Right lobe of liver (tissue), 6 donors: ENCODE results near the gene SMCO1. TPM values are rescaled to one million over a fixed set of nuclear protein-coding genes. Genes with fewer than 3 reads are reported as not detected.
"Not testable (repeated sequence)": the region's sequence is repeated elsewhere in the genome, so short reads cannot be mapped to it uniquely, and the experiment has no call there.

Experiments
- ATAC-seq, 4 donors: fragments of 200-7000 bp; cut with Tn5 transposase; one replicate each; pipeline ENCODE4 v1.9.1; 2020; ENCODE audit warnings: mild to moderate bottlenecking in 4 of 4, moderate library complexity in 4 of 4
- DNase-seq, 3 donors: peaks; one replicate each; pipeline ENCODE4 v3.0.0-alpha.2; 2020
- H3K27ac ChIP-seq, 3 donors: fragments of 200-600 bp; one replicate each; pipeline ENCODE4 v1.8.0; 2022
- H3K27me3 ChIP-seq, 2 donors: fragments of 200-600 bp; one replicate each; pipeline ENCODE4 v1.8.0; 2022
- H3K36me3 ChIP-seq, 4 donors: fragments of 200-600 bp; sonication (generic) in 1 of 4; one replicate each; pipeline versions ENCODE4 v1.5.1 to v1.8.0; 2017 to 2022; ENCODE audit warnings: control low read depth in 1 of 4
- H3K4me1 ChIP-seq, 4 donors: fragments of 200-600 bp; sonication (generic) in 1 of 4; one replicate each; pipeline versions ENCODE4 v1.5.1 to v1.8.0; 2017 to 2022; ENCODE audit warnings: control low read depth in 1 of 4
- H3K4me3 ChIP-seq, 3 donors: fragments of 200-600 bp; one replicate each; pipeline ENCODE4 v1.8.0; 2022
- H3K9me3 ChIP-seq, 4 donors: fragments of 200-600 bp; sonication (generic) in 1 of 4; one replicate each; pipeline versions ENCODE4 v1.5.1 to v1.8.0; 2017 to 2022; ENCODE audit warnings: control low read depth in 1 of 4
- POLR2A ChIP-seq: fragments of 450-650 bp; IDR thresholded peaks from one replicate; pipeline ENCODE4 v1.6.1; 2017; ENCODE audit warnings: antibody characterized with exemption, mild to moderate bottlenecking
- whole genome bisulfite sequencing: methylation state at CpG from one replicate; pipeline ENCODE4 v1.1.6; 2018; ENCODE audit warnings: low coverage, low lambda C conversion rate; ENCODE audit not compliant: insufficient coverage; ENCODE audit errors: missing lambda C conversion rate; 5-methylcytosine and 5-hydroxymethylcytosine counted together
- intact Hi-C, 2 donors: fragments of 100-400 bp; cut with DNase I; formaldehyde crosslinking; loops; one replicate each; pipeline versions ENCODE4 v1.11.2 to v1.14.1; 2022
- total RNA-seq, 6 experiments: library from RNA; depleted of rRNA in 2 of 6; stranded (reverse); fragments of >200 nt in 2 of 6; fragmentation: NEBNext Ultra II Directional in 3 of 6; extraction: Animal tissue kit (Norgen Biotek cat#: 25700) in 3 of 6; gene quantifications; one replicate each; pipeline versions ENCODE4 v1.1.0 to v1.2.4, GENCODE V29; 2016 to 2023
- TF ChIP-seq, protein P1 (sequence below), 4 donors: fragments of 200-600 bp in 3 of 4; fragments of 450-650 bp in 1 of 4; IDR thresholded peaks; one replicate each; pipeline versions ENCODE4 v1.5.1 to v1.8.0; 2016 to 2022; ENCODE audit warnings: antibody characterized with exemption in 4 of 4, mild to moderate bottlenecking in 2 of 4
- donor health status: DM: no; HTN: yes; CAD: no.
- donor health status: DM: no; HTN: no; CAD: no.
- donor health status: DM: no; HTN: no; CAD: no.
- donor health status: DM: no; HTN: yes; CAD: no.
- donor health status: DM: no; HTN: yes; CAD: no.

SMCO1 gene
- total RNA-seq, 6 experiments from 2014 or later: not detected

DNA sequence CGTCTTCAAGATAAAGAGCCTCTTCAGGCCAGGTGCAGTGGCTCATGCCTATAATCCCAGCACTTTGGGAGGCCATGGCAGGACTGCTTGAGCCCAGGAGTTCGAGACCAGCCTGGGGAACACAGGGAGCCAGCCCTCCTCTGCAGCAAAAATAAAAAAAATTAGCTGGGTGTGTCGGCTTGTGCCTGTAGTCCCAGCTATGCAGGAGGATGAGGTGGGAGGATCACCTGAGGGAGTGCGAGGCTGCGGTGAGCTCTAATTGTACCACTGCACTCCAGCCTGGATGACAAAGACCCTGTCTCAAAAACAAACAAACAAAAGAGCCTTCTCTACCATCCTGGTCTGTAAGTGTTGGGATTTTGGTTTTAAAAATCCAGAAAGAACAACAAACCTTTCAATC lies 42.1 kb upstream of the SMCO1 start:
- no peaks in the 10 kb centered on the region for H3K9me3 ChIP-seq
- no peak for ATAC-seq
- H3K27me3 ChIP-seq: no peaks in the 10 kb centered on the region
- no peak for DNase-seq
- H3K27ac ChIP-seq: no peak overlapping the region
- H3K36me3 ChIP-seq: peaks cover 0 to 7% (median 1%) of the 10 kb centered on the region in 4 donors
- no peaks in the 10 kb centered on the region for H3K4me1 ChIP-seq
- TF ChIP-seq, protein P1, sequence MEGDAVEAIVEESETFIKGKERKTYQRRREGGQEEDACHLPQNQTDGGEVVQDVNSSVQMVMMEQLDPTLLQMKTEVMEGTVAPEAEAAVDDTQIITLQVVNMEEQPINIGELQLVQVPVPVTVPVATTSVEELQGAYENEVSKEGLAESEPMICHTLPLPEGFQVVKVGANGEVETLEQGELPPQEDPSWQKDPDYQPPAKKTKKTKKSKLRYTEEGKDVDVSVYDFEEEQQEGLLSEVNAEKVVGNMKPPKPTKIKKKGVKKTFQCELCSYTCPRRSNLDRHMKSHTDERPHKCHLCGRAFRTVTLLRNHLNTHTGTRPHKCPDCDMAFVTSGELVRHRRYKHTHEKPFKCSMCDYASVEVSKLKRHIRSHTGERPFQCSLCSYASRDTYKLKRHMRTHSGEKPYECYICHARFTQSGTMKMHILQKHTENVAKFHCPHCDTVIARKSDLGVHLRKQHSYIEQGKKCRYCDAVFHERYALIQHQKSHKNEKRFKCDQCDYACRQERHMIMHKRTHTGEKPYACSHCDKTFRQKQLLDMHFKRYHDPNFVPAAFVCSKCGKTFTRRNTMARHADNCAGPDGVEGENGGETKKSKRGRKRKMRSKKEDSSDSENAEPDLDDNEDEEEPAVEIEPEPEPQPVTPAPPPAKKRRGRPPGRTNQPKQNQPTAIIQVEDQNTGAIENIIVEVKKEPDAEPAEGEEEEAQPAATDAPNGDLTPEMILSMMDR (IDR thresholded peaks at IDR 0.05): no peak
- WGBS: 96% methylated on average over 5 of the region's 5 CpGs
- H3K4me3 ChIP-seq: no peak overlapping the region
- intact Hi-C loops: no loop called here

GRCh38 chr3:196555295-196555694 lies 40.1 kb upstream of the SMCO1 start:
- H3K27ac ChIP-seq: no peak overlapping the region
- no peak for ATAC-seq
- no peaks in the 10 kb centered on the region for H3K9me3 ChIP-seq
- H3K27me3 ChIP-seq: no peaks in the 10 kb centered on the region
- H3K4me3 ChIP-seq: no peak overlapping the region
- no peak for TF ChIP-seq POLR2A
- TF ChIP-seq, protein P1 (IDR thresholded peaks at IDR 0.05): no peak
- DNase-seq: no peak
- WGBS: 80% methylated on average over 3 of the region's 3 CpGs
- no peaks in the 10 kb centered on the region for H3K4me1 ChIP-seq
- intact Hi-C loops: no loop called here
- no peaks in the 10 kb centered on the region for H3K36me3 ChIP-seq

DNA sequence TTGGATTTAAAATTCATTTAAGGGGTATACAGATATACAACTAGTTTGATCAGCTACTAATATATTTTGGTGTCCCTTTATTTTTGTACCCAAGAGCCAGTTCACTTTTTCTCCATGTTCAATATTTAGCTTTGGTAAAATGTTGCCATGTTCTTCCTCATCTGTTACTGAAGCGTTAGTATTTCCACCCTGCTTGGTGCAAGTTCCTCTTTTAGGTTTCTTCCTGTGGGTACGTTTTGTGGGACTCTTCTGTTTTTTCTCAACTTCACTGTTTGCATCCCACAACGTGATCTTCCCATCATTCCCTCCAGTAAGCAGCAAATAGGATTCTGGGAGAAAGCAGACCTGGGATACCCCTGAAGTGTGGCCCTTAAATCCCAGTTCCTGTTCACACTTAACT lies 39.1 kb upstream of the SMCO1 start:
- intact Hi-C loops: no loop called here
- Histone ChIP-seq H3K36me3 (no peaks in the 10 kb centered on the region), H3K27ac (no peak overlapping the region), H3K4me1 (no peaks in the 10 kb centered on the region), H3K4me3 (no peak overlapping the region), H3K27me3 (no peaks in the 10 kb centered on the region), H3K9me3 (no peaks in the 10 kb centered on the region)
- TF ChIP-seq, protein P1 (IDR thresholded peaks at IDR 0.05): no peak
- TF ChIP-seq POLR2A: no peak
- WGBS: 64% methylated on average over 3 of the region's 3 CpGs
- DNase-seq: no peak
- ATAC-seq: no peak

DNA sequence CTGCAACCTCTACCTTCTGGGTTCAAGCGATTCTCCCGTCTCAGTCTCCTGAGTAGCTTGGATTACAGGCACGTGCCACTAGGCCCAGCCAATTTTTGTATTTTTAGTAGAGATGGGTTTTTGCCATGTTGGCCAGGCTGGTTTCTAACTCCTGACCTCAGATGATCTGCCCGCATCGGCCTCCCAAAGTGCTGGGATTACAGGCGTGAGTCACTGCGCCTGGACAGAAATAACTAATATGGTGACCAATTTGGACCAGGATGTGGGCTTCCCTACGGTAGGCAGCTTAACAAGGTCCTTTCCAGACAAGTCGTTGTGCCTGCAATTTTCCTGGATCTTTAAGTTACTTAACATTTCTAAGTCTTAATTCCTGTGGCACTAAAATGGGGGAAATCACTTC lies 38.4 kb upstream of the SMCO1 start:
- no peak for ATAC-seq
- intact Hi-C loops: no loop called here
- Histone ChIP-seq H3K36me3 (no peaks in the 10 kb centered on the region), H3K27ac (no peak overlapping the region), H3K4me1 (no peaks in the 10 kb centered on the region), H3K9me3 (no peaks in the 10 kb centered on the region), H3K27me3 (no peaks in the 10 kb centered on the region), H3K4me3 (no peak overlapping the region)
- WGBS: 84% methylated on average over 6 of the region's 9 CpGs
- DNase-seq: no peak
- TF ChIP-seq, protein P1 (IDR thresholded peaks at IDR 0.05): no peak
- TF ChIP-seq POLR2A: no peak

DNA sequence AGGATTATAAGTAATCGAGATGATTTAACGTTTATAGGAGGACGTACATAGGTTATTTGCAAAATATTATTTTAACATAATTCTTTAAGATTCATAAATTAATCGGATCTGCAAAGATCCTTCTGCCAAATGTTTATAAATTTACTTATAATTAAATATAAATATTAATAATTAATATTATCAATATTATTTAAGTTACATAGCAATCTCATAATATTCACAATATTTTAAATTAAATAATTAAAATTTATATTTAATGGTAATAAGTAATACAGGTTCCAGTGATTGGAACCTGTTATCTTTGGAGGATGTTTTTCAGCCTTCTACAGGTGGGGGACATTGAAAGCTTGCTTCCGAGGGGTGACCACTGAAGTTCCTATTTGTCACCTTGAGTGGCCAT lies 37.1 kb upstream of the SMCO1 start:
- H3K27me3 ChIP-seq: no peaks in the 10 kb centered on the region
- no peak overlapping the region for H3K4me3 ChIP-seq
- H3K4me1 ChIP-seq: no peaks in the 10 kb centered on the region
- no peak for TF ChIP-seq POLR2A
- TF ChIP-seq, protein P1 (IDR thresholded peaks at IDR 0.05): no peak
- H3K27ac ChIP-seq: no peak overlapping the region
- intact Hi-C loops: no loop called here
- H3K36me3 ChIP-seq: no peaks in the 10 kb centered on the region
- H3K9me3 ChIP-seq: no peaks in the 10 kb centered on the region
- WGBS: 83% methylated on average over 5 of the region's 5 CpGs
- DNase-seq: no peak
- no peak for ATAC-seq

- intact Hi-C loops, H3K36me3 ChIP-seq, H3K4me1 ChIP-seq, H3K9me3 ChIP-seq, H3K4me3 ChIP-seq, DNase-seq, H3K27ac ChIP-seq, ATAC-seq, H3K27me3 ChIP-seq: not testable (repeated sequence)
- 50% methylated on average over 1 of the region's 3 CpGs for WGBS
Observed at GRCh38 chr3:196550172-196550571, 35.0 kb upstream of the SMCO1 start.

DNA sequence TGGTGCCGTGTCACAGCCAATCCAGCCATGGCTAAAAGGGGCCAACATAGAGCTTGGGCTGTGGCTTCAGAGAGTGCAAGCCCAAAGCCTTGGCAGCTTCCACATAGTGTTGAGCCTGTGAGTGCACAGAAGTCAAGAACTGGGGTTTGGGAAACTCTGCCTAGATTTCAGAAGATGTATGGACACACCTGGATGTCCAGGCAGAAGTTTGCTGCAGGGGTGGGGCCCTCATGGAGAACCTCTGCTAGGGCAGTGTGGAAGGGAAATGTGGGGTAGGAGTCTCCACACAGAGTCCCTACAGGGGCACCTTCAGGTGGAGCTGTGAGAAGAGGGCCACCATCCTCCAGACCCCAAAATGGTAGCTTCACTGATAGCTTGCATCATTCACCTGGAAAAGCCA lies 34.2 kb upstream of the SMCO1 start:
- no CpG with 5 or more reads among the region's 1 CpG for whole genome bisulfite sequencing
- H3K9me3 ChIP-seq, H3K4me3 ChIP-seq, DNase-seq, H3K4me1 ChIP-seq, H3K36me3 ChIP-seq, ATAC-seq, H3K27me3 ChIP-seq, intact Hi-C loops, H3K27ac ChIP-seq: not testable (repeated sequence)
